Right lobe of liver (tissue), 4 donors: Measurements from ENCODE around the gene C18orf63.

Experiments used
- POLR2A ChIP-seq: fragments of 450-650 bp; IDR thresholded peaks from one replicate; pipeline ENCODE4 v1.6.1; 2017; ENCODE audit warnings: antibody characterized with exemption, mild to moderate bottlenecking
- TF ChIP-seq, protein P1 (sequence below), 4 donors: fragments of 200-600 bp in 3 of 4; fragments of 450-650 bp in 1 of 4; IDR thresholded peaks; one replicate each; pipeline versions ENCODE4 v1.5.1 to v1.8.0; 2016 to 2022; ENCODE audit warnings: antibody characterized with exemption in 4 of 4, mild to moderate bottlenecking in 2 of 4
- donor health status: DM: no; HTN: no; CAD: no.
- donor health status: DM: no; HTN: no; CAD: no.
- donor health status: DM: no; HTN: yes; CAD: no.

DNA sequence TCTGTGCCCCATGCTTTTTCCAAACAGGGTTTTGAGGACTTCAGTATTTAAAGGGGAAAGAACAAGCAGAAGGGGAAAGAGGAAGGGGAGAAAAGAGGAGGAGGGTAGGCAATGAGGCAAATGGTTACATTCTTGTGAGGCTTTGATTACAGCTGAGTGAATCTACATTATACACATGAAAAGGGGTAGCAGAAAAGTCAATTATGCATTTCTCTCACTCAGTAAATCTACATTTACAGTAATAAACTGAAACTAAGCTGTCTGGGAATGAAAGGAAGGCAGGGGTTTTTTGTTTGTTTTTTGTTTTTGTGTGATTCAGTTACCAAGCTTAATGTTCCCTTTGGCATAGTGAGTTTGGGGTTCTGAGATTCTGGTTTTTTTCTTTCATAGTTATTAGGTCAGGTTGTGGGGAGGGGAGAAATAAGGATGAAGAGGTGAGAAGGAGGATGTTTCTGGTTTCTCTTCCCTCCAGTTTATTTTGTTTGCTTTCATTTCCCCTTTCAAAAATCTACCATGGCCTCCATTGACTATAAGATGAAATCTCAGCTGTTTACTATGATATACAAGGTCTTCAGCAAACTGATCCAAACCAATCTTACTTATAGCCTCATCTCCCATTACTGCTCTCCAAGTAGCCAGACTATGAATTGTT lies 18.7 kb downstream of the C18orf63 start:
- TF ChIP-seq, protein P1, sequence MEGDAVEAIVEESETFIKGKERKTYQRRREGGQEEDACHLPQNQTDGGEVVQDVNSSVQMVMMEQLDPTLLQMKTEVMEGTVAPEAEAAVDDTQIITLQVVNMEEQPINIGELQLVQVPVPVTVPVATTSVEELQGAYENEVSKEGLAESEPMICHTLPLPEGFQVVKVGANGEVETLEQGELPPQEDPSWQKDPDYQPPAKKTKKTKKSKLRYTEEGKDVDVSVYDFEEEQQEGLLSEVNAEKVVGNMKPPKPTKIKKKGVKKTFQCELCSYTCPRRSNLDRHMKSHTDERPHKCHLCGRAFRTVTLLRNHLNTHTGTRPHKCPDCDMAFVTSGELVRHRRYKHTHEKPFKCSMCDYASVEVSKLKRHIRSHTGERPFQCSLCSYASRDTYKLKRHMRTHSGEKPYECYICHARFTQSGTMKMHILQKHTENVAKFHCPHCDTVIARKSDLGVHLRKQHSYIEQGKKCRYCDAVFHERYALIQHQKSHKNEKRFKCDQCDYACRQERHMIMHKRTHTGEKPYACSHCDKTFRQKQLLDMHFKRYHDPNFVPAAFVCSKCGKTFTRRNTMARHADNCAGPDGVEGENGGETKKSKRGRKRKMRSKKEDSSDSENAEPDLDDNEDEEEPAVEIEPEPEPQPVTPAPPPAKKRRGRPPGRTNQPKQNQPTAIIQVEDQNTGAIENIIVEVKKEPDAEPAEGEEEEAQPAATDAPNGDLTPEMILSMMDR (IDR thresholded peaks at IDR 0.05): no peak
- TF ChIP-seq POLR2A: no peak
